ENCODE measurements around the gene SEPTIN10.
A peak's percentile ranks its signal among the peaks of the same experiment; 100 is the strongest.
"Not testable (repeated sequence)": the region's sequence is repeated elsewhere in the genome, so short reads cannot be mapped to it uniquely, and the experiment has no call there.

The SEPTIN10 gene

DNA sequence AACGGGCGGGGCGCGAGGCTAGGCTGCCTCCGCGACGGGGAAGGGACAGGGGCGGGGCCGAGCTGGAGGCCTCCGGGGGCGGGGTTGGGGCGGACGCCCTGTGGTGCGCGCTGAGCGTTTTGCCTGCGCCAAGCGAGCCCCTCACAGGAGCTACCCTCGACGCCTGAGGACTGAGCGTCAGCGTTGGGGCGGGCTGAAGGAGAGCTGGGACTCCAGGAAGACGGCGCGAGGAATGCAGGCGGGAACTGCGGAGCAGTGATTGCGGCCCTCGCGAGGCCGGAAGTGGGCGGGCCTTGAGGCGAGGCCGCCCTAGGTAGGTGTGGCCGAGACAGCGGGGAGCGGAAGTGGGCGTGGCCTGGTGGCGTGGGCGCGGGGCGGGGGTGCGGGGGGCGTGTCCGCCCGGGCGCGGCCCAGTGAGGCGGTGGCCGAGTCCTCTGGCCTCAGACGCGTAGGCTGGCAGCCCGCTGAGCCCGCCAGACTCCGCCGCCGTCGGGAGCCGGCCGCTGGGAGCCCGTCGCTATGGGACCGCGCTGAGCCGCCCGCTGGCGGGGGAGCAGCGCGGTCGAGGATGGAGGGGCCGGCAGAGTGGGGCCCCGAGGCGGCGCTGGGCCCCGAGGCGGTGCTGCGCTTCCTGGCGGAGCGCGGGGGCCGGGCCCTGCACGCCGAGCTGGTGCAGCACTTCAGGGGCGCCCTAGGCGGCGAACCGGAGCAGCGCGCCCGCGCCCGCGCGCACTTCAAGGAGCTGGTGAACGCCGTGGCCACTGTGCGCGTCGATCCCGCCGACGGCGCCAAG is at the start of gene SEPTIN10, which contains the start of gene SOWAHC:
Gene SEPTIN10, minus strand, starts transcription at position 45 of the 793 bp plus-strand sequence. CDS start 139 bp downstream, outside the sequence.
Gene SOWAHC, plus strand, starts transcription at position 443 of the 793 bp plus-strand sequence. Its CDS starts 126 bp downstream, at position 569.
- DNase-seq (ENCODE audit: low read depth), result peak; percentile 59

DNA sequence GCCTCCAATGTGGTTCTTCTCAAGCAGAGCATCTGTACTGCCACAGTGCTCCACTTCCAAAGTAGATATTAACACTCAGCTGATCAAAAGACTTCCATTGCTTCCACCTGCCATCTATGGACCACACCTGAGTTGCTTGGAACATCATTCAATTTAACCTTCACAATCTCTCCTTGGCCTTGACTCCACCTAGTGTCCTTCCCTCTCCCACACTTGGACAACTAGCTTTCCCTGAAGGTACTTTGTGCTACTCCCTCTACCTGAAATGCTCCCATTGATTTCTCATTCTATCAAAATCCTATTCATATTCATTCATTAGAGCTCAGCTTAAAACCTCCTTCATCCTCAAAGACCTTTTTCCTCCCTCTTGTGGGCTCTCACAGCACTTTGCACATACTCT is 49.1 kb upstream of the SEPTIN10 start:
- no peak for DNase-seq (ENCODE audit: low read depth)

DNA sequence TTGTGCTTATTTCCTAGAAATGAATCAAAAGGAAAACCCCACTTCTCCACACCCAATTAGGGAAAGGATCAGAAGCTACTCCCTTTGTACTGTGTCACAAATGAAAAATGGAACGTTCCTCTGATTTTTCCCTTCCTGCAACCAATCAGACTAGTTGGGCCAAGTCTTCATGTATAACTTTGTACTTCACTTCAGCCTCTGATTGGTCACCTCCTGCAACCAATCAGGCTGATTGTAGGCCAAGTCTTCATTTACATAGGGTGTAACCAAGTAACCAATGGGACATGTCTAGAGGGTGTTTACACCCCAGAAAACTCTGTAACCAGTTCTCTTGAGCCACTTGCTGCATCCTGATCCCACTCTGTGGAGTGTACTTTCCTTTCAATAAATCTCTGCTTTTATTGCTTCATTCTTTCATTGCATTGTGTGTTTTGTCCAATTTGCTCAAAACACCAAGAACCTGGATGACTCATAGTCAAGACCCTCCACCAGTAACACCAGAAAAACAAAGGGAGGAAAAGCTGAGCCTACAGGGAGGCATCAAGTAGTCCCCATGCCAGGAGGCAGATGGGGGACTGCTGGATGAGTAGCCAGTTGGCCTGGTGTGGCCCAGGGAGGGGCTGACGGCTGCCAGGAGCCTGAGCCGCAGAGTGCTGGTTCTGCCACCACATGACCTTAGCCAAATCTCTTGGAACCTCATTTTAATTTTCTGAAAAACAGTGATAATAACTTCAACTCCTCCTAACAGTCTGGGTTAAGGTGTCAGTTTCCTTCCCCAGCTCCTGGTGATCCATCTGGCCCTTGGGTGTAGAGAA is 46.5 kb upstream of the SEPTIN10 start:
- no peak for DNase-seq (ENCODE audit: low read depth)

DNA sequence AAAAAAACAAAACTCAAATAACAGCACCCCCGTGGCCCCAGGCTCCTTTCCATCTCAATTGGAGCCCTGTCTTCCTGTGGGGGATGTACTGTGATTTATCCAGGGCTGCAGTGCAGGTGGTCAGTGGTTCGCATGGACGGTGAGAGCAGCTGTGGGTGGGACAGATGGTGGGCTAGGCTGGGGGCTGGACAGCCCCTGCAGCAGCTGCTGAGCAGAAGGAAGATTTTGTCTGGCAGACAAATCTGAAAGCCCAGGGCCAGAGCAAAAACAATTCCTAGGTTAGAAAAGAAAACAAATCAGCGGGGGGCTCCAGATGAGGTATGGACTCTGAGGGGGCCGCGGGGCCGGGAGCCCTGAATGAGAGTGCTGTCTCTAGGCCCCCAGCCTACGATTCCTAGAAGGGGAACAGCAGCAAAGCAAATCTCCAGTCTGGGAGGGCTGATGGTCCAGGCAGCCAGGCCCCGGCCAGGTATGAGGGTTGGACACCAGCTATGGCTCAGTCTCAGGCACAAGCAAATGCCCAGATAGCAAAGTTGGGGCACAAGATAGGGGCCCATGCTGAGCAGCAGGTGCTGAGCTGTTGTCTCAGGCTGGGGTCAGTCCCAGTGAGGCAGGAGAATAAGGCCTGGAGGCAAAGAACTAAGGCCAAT is 45.8 kb upstream of the SEPTIN10 start:
- DNase-seq (ENCODE audit: low read depth), result no peak

DNA sequence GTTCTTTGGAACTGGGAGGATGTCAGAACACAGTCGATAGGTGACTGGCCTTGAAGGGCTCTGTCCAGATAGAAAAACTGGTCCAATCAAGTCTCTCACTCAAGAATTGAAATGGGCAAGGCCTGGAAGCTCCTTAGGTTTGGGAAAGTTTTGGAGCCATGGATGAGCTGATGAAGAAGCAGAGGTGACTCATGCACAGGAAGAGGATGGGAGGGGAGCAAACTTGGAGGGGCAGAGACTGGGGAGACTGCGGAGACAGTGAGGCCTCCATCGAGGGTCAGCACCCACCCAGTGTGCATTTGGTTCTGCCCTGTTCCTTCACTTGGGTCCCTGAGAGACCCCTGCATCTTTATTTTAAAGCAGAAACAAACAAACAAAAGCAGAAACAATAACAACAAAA is 41.5 kb upstream of the SEPTIN10 start:
- no peak for DNase-seq (ENCODE audit: low read depth)

DNA sequence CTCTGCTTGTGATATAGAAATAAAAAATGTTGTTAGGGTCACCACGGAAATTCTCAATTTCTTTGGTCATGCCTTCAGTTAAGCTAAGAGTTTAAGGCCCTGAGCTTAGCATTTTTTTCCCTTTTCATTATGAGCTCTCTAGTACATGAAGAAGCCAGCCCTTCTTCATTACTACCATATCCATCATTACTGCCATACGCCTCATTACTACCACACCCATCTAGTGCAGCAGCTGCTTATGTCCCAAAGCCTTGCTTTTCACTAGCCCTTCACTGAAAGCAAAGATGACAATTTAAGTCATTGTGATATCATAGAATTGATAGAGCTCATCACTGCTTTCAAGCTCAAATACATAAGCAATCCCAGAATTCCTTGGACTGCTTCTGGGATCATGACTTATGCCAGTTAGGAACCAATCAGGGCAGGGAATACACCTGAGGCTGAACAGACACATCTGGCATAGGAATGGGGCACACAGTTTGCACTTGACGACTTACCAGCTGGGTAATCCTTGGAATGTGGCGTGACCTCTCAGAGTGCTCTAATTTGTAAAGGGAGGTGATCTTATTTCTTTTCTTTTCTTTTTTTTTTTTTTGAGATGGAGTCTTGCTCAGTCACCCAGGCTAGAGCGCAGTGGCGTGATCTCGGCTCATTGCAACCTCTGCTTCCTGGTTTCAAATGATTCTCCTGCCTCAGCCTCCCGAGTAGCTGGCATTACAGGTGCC is 40.7 kb upstream of the SEPTIN10 start:
- no peak for DNase-seq (ENCODE audit: low read depth)

DNA sequence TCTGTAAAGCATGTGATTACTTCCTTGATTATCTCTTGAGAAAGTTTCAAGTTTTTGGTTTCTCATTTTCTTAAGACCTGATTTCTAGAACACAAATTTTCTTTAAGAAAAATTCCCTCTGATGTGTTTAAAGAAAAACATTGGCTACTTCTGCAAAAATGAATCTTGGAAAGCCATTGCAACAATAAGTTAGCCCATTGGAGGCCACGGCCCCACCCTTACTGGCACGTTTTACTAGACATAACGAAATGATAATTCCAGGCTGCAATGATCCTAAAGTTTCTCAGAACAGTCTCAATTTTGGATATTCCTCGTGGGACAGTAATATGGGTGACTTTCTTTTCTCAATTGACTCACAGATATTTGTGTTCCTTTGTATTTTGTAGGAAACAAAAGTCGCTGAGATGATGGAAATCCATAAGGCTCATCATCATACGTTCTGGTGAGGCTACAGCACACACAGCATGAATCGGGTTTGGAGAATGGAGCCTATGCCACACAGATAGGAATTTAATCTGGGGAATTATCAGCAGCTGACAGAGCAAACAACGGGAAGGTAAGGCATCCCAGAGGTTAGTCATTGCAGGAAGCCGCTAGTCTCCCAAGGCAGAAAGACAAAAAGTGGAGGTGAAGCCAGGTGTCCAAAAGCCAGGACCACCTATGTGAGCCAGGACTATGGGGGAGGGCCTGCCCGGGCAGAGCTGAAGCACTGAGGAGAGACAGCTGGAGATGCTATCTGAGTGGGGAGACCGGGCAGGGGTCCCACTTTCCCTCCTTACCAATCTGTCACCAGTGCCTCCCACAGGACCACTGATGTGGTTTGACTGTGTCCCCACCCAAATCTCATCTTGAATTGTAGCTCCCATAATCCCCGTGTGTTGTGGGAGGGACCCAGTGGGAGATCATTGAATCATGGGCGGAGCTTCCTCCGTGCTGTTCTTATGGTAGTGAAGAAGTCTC is 36.2 kb upstream of the SEPTIN10 start:
- no peak for DNase-seq (ENCODE audit: low read depth)

DNA sequence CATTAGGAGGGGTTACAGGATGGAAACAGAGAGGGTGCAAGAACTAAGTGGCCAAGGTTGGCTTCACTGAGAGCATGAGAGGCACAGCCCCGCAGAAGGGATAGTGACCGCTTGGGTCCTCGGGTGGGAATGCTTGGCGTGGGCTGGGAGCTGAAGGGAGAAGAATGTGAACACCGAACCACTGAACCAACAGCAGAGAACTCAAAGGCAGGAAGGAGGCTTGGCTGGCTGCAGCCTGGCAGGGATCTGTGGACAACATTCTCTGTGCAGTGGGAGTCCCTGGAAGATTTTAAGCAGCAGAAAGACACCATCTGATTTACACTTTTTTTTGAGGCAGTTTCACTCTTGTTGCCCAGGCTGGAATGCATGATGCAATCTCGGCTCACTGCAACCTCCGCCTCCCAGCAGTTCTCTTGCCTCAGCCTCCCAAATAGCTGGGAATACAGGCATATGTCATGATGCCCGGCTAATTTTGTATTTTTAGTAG is 34.3 kb upstream of the SEPTIN10 start:
- DNase-seq (ENCODE audit: low read depth), result no peak

DNA sequence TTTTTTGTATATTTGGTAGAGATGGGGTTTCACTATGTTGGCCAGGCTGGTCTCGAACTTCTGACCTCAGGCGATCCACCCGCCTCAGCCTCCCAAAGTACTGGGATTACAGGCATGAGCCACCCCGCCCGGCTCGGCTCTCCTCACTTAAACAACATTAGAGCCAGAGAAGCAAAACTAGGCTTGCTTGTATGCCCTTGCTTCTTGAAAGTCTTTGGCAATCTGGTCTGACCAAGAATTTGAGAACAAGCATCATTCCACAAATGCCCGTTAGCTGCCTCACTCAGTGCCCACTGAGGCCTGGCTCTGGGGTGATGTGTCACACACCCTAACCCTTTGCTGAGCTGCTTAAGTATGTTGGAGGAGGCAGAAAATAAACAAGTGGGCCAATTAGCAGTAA is 33.9 kb upstream of the SEPTIN10 start:
- no peak for DNase-seq (ENCODE audit: low read depth)

DNA sequence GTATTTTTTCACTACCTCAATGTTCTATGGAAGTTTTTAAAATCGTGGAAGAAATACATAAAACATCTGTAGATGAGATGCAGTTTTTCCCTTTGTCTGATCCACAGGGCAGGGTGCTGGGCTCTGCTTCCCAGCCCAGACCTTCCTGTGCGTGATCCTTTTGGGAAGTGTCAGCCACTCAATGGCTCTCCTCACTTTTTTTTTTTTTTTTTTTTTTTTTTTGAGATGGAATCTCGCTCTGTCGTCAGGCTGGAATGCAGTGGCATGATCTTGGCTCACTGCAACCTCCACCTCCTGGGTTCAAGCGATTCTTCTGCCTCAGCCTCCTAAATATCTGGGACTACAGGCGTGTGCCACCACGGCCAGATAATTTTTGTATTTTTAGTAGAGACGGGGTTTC is 33.2 kb upstream of the SEPTIN10 start:
- DNase-seq (ENCODE audit: low read depth), result no peak

DNA sequence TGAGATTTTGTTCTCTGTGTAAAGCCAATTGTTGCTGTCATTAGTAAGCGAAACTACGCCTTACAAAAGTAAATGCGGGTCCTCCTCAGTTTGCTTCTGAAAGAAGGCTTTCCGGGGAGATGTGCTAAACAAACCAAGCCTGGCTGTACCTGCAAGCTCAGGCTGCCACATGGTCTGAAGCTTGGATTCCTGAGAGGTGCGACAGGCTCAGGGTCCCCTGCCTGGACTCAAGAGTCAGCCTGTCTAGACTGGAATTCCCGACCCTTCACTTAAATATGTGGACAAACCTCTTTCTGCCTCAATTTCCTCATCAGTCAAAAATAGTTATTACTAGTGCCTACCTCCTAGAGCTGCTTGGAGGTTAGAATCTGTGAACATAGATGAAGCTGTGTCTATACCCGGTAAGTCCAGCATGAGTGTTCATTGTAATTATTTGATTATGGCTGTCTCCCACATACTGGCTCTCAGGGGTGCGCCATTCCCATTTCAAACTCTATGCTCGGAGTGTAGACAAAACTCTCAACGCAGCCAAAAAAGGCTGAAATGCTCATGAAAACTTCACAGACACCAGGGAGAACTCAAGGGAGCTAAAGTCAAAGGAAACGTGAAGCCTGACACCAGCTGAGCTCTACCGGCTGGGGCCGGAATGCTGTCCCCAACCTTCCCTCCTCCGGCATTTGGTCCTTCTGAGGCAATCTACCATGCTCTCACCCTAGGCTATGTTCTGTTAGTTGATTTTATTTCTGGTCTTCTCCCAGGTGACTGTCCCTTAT is 31.8 kb upstream of the SEPTIN10 start:
- no peak for DNase-seq (ENCODE audit: low read depth)

DNA sequence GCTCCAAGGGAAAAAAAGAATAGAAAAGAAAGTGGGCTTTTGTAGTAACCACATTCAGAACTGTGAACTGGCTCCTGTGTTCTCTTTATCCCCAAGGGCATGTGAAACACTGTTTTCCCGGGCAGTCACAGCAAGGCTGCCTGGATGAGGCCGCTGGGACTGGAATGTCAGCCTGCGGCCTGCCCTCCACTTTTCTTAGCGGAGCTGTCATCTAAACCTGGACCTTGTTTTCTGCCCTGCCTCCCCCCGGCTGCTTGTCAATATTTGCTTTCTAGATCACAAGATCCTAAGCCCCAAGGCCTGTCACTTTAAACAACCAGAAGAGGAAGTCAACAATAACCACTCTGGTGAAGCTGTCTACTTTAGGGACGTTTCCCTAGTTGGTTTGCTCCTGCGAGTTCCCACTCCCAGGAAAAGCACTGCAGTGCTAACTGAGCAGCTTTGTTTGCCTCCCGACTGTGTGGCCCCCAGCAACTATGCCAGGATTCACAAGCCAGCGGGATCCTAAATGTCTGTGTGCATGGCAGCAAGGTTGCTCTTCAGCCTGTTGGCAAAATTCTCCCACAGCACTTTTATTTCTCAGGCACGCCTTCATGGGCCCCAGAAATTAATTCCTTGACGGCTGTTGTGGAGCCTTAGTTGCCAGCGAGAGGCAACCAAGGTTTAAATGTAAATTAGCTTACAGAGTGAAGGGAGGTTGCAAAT is 31.0 kb upstream of the SEPTIN10 start:
- DNase-seq (ENCODE audit: low read depth), result no peak

DNA sequence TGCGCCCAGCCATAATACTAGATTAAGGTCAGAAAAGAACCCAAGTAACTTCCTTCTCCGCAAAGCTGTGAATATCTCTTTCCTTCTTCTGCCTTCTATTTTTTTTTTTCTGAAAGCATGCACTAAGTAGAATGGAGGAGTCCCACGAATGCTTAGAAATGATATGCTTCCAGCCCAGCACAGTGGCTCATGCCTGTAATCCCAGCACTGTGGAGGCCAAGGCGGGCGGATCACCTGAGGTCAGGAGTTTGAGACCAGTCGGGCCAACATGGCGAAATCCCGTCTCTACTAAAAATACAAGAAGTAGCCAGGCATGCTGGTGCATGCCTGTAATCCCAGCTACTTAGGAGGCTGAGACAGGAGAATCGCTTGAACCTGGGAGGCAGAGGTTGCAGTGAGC is 26.2 kb upstream of the SEPTIN10 start:
- DNase-seq (ENCODE audit: low read depth), result not testable (repeated sequence)

DNA sequence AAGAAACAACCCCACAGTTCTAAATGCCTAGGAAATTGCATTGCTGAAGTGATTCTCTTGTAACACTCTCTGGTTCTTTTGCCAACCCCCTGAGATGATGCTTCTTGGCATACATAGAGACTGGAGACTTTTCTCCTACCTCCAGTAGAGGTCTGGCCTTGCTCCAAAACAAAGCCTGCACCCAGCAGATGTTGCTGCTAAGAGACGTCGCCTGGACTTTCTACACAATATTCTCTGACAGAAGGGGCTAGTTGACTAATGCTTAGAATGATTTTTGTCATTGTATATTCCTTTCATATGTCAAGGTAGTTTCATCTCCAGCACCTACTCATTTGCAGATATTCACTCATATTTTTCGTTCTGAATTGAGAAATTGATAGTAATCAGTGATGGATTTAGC is 25.0 kb upstream of the SEPTIN10 start:
- DNase-seq (ENCODE audit: low read depth), result no peak

DNA sequence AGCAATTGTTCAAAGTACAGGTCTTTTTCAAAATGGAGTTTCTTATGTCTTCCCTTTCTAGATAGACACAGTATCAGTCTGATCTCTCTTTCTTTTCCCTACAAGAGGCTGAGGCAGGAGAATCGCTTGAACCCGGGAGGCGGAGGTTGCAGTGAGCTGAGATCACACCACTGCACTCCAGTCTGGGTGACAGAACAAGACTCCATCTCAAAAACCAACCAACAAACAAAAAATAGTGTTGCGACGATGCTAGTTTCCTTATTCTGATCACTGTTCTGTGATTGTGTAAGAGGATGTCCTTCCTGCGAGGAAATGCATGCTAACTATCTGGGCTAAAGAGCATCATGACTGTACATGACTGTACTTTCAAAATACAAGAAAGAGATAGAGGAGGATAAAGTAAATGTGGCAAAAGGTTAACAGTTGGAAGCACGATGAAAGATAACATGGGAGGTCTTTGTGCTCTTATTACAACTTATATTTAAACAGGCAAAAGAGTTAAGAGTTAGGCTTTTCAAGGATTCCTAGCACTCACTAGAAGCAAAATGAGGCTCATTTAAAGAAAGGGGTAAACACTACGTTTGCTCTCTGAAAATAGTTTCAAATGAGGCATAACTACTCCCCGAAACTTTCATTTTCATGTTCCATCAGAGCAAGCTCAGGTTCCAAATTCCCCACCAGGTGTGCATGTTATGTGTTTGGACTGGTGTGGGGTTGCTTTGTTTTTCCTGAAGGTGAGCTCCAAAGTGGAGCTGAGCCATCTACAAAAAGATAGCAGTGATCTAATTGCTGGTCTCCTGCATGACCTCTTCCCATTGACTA is 24.2 kb upstream of the SEPTIN10 start:
- DNase-seq (ENCODE audit: low read depth), result no peak

DNA sequence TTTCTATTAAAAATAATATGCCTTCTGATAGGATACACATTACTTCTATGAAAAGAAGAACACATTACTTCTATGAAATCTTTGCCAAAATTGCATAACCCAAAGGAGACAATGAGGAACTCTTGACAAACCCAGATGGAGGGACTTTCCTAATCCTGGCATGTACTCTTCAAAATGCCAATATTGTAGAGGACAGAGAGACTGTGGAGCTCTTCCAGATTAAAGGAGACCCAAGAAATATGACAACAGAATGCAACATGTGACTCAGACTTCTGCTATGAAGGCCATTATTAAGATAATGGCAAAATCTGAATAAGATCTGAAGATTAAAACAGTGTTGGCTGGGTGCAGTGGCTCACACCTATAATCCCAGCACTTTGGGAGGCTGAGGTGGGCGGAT is 22.6 kb upstream of the SEPTIN10 start:
- no peak for DNase-seq (ENCODE audit: low read depth)

DNA sequence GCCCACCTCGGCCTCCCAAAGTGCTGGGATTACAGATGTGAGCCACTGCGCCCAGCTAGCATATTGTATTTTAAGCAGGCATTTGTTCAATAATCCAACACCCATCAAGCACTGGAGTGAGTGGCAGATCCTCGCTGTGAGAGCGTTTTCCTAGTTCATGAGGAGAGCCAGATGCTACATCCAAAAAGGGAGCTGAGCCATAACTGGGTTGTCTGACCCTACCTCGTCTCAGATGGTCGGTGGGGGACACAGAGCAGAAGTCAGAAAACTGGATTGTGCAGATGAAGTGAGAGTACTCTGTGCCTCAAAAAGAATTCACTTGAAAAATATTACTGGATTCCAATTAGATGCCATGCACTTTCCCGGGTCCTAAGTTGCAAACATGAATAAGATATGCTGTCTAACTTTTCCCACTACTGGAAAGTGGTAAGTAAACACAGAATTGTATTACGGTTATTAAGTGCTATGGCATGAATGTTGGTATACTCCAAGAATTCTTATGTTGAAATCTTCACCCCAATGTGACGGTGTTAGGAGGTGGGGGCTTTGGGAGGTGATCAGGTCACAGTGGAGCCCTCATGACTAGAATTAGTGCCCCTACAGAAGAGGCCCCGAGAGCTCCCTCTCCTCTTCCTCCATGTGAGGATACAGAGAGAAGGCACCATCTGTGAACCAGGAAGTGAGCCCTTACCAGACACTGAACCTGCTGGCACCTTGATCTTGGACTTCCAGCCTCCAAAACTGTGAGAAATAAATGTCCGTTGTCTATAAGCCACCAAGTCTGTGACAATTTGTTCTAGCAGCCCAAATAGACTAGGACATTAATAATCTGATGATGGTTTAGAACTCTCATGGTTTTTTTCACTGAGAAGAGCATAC is 21.9 kb upstream of the SEPTIN10 start:
- DNase-seq (ENCODE audit: low read depth), result no peak
